ENCODE results near the gene GRIN3A.
"Not testable (repeated sequence)": the region's sequence is repeated elsewhere in the genome, so short reads cannot be mapped to it uniquely, and the experiment has no call there.

The GRIN3A gene

GRCh38 chr9:101738566-101739183 lies at the start of gene GRIN3A:
GRIN3A (minus strand) TSS chr9:101738647; CDS start chr9:101737979, 668 bp downstream.
- no peak for DNase-seq (ENCODE audit: low read depth, low spot score)

- DNase-seq (ENCODE audit: low read depth, low spot score): no peak
These were observed 49.4 kb upstream of the GRIN3A start for GRCh38 chr9:101787891-101788290.

- DNase-seq (ENCODE audit: low read depth, low spot score): no peak
These were observed 39.9 kb upstream of the GRIN3A start for GRCh38 chr9:101778332-101778731.

GRCh38 chr9:101764472-101764871 lies 26.0 kb upstream of the GRIN3A start:
- no peak for DNase-seq (ENCODE audit: low read depth, low spot score)

- no peak for DNase-seq (ENCODE audit: low read depth, low spot score)
These were observed 20.0 kb upstream of the GRIN3A start for GRCh38 chr9:101758304-101758930.

- DNase-seq (ENCODE audit: low read depth, low spot score): no peak
These were observed 15.3 kb upstream of the GRIN3A start for GRCh38 chr9:101753716-101754115.

GRCh38 chr9:101751895-101752294 lies 13.4 kb upstream of the GRIN3A start:
- DNase-seq (ENCODE audit: low read depth, low spot score): no peak

GRCh38 chr9:101739311-101739710 lies 864 bp upstream of the GRIN3A start:
- DNase-seq (ENCODE audit: low read depth, low spot score): no peak

GRCh38 chr9:101737705-101738565 lies 512 bp downstream of the GRIN3A start:
- DNase-seq (ENCODE audit: low read depth, low spot score): no peak

GRCh38 chr9:101737165-101737704 lies 1.2 kb downstream of the GRIN3A start:
- no peak for DNase-seq (ENCODE audit: low read depth, low spot score)

GRCh38 chr9:101736717-101737116 lies 1.7 kb downstream of the GRIN3A start:
- DNase-seq (ENCODE audit: low read depth, low spot score): no peak

GRCh38 chr9:101731429-101731828 lies 7.0 kb downstream of the GRIN3A start:
- no peak for DNase-seq (ENCODE audit: low read depth, low spot score)

- DNase-seq (ENCODE audit: low read depth, low spot score): no peak
These were observed 10.6 kb downstream of the GRIN3A start for GRCh38 chr9:101727612-101728524.

GRCh38 chr9:101724271-101724670 lies 14.2 kb downstream of the GRIN3A start:
- DNase-seq (ENCODE audit: low read depth, low spot score): not testable (repeated sequence)

GRCh38 chr9:101718192-101718591 lies 20.3 kb downstream of the GRIN3A start:
- DNase-seq (ENCODE audit: low read depth, low spot score): no peak

- DNase-seq (ENCODE audit: low read depth, low spot score): no peak
These were observed 21.8 kb downstream of the GRIN3A start for GRCh38 chr9:101716629-101717028.

GRCh38 chr9:101711330-101711941 lies 27.0 kb downstream of the GRIN3A start:
- DNase-seq (ENCODE audit: low read depth, low spot score): no peak

GRCh38 chr9:101708855-101709254 lies 29.6 kb downstream of the GRIN3A start:
- DNase-seq (ENCODE audit: low read depth, low spot score): no peak

- no peak for DNase-seq (ENCODE audit: low read depth, low spot score)
These were observed 30.7 kb downstream of the GRIN3A start for GRCh38 chr9:101707721-101708120.

- no peak for DNase-seq (ENCODE audit: low read depth, low spot score)
These were observed 31.4 kb downstream of the GRIN3A start for GRCh38 chr9:101706997-101707396.

Measured in iPS DF 19.7 (cell line).